SU-DHL-6 (cell line): ENCODE measurements around the gene MAD2L1BP.

Experiments used
- H2AFZ ChIP-seq: fragments of 200-600 bp; sonication (generic); 2 replicates; pipeline ENCODE4 v1.6.1; 2014; ENCODE audit warnings: low read depth, mild to moderate bottlenecking, moderate library complexity, mixed read lengths, antibody characterized with exemption, low read length; ENCODE audit not compliant: severe bottlenecking
- H3F3A ChIP-seq: fragments of 200-600 bp; shearing (Covaris generic); 2 replicates; pipeline ENCODE4 v1.6.0; 2016; ENCODE audit warnings: antibody characterized with exemption, mild to moderate bottlenecking; ENCODE audit not compliant: insufficient read depth
- H3K27ac ChIP-seq: fragments of 200-600 bp; sonication (generic); 2 replicates; pipeline ENCODE4 v1.5.1; 2016; ENCODE audit warnings: low read depth, mild to moderate bottlenecking, low read length, moderate library complexity, mixed read lengths
- H3K27me3 ChIP-seq: fragments of 200-600 bp; sonication (generic), shearing (Covaris generic); 2 replicates; pipeline ENCODE4 v1.6.0; 2014; ENCODE audit warnings: mild to moderate bottlenecking, low read length
- H3K36me3 ChIP-seq: fragments of 200-600 bp; sonication (generic); 2 replicates; pipeline ENCODE4 v1.6.1; 2014; ENCODE audit warnings: mild to moderate bottlenecking, low read length, mixed read lengths
- H3K4me2 ChIP-seq: fragments of 300-600, 200-600 bp; shearing (Covaris generic), sonication (generic); 2 replicates; pipeline ENCODE4 v1.6.0; 2014; ENCODE audit warnings: low read length, low read depth, mild to moderate bottlenecking; ENCODE audit not compliant: poor library complexity, severe bottlenecking
- H3K4me3 ChIP-seq: fragments of 200-600 bp; sonication (generic); 2 replicates; pipeline ENCODE4 v1.5.1; 2014; ENCODE audit warnings: antibody characterized with exemption, low read length, mild to moderate bottlenecking, mixed read lengths; ENCODE audit not compliant: insufficient read depth, poor library complexity, severe bottlenecking
- H3K79me2 ChIP-seq: fragments of 200-600 bp; sonication (generic); 2 replicates; pipeline ENCODE4 v1.6.1; 2014; ENCODE audit warnings: mild to moderate bottlenecking, low read length, moderate library complexity; ENCODE audit not compliant: insufficient read depth
- H3K9ac ChIP-seq: fragments of 200-600 bp; sonication (generic); 2 replicates; pipeline ENCODE4 v1.7.0; 2014; ENCODE audit warnings: mild to moderate bottlenecking, low read length
- H3K9me2 ChIP-seq: fragments of 200-600 bp; sonication (generic); replicated peaks from 2 replicates; pipeline ENCODE4 v1.6.1; 2014; ENCODE audit warnings: low read length; ENCODE audit not compliant: insufficient read depth
- H3K9me3 ChIP-seq: fragments of 200-600 bp; sonication (generic); 2 replicates; pipeline ENCODE4 v1.6.1; 2014; ENCODE audit warnings: low read length, mixed read lengths; ENCODE audit not compliant: insufficient read depth
- H4K20me1 ChIP-seq: fragments of 200-600 bp; sonication (generic); 2 replicates; pipeline ENCODE4 v1.6.1; 2014; ENCODE audit warnings: low read depth, mild to moderate bottlenecking, antibody characterized with exemption, low read length, moderate library complexity, mixed read lengths
- EZH2phosphoT487 ChIP-seq: fragments of 200-600 bp; sonication (generic), shearing (Covaris generic); conservative IDR thresholded peaks from 2 replicates; pipeline ENCODE4 v1.6.1; 2018; ENCODE audit warnings: mild to moderate bottlenecking, antibody characterized with exemption, low read length, moderate library complexity, mixed read lengths
- TF ChIP-seq, protein P1 (sequence below): fragments of 200-600 bp; sonication (generic); IDR thresholded peaks from one replicate; pipeline ENCODE4 v1.5.1; 2017; ENCODE audit warnings: antibody characterized with exemption, mild to moderate bottlenecking, low read length, moderate library complexity; ENCODE audit not compliant: insufficient read depth, poor library complexity, severe bottlenecking

MAD2L1BP gene

DNA sequence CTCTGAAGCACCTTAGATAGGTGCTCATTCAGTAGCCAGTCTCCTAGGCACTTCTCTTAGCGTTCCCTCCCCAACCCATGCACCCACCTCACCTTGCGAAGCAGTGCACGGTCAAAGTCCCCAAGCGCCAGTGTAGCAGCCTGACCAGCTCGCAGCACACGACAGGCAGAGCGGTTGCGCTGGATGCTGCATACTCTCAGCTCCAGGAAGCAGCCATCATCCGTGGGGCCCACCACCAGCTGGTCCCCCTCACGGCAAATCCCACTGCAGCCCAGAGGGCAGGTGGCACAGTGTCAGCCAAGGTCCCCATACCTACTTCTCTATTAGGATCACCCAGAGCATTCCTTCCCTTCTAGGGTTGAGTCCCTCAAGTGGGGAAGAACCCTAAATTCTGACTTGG, 13.1 kb upstream of the MAD2L1BP start:
- Histone ChIP-seq H3K4me2 (no peak overlapping the region), H3K36me3 (0 out of 2 replicates have a peak, but pooled peaks cover 6% of the 10 kb centered on the region), H3K9ac (no peak overlapping the region)

GRCh38 chr6:43623880-43624785, 11.5 kb upstream of the MAD2L1BP start:
- no peaks in the 10 kb centered on the region for H3K9me3 ChIP-seq
- no peaks in the 10 kb centered on the region for H3K9me2 ChIP-seq
- H3K27ac ChIP-seq: no peak overlapping the region
- H3K4me2 ChIP-seq: no peak overlapping the region
- H3K36me3 ChIP-seq: 0 out of 2 replicates have a peak, but pooled peaks cover 6% of the 10 kb centered on the region
- H2AFZ ChIP-seq: no peak overlapping the region
- H3K4me3 ChIP-seq: no peak overlapping the region
- H3K79me2 ChIP-seq: peaks cover 20% of the 10 kb centered on the region
- H4K20me1 ChIP-seq: no peaks in the 10 kb centered on the region
- TF ChIP-seq, protein P1, sequence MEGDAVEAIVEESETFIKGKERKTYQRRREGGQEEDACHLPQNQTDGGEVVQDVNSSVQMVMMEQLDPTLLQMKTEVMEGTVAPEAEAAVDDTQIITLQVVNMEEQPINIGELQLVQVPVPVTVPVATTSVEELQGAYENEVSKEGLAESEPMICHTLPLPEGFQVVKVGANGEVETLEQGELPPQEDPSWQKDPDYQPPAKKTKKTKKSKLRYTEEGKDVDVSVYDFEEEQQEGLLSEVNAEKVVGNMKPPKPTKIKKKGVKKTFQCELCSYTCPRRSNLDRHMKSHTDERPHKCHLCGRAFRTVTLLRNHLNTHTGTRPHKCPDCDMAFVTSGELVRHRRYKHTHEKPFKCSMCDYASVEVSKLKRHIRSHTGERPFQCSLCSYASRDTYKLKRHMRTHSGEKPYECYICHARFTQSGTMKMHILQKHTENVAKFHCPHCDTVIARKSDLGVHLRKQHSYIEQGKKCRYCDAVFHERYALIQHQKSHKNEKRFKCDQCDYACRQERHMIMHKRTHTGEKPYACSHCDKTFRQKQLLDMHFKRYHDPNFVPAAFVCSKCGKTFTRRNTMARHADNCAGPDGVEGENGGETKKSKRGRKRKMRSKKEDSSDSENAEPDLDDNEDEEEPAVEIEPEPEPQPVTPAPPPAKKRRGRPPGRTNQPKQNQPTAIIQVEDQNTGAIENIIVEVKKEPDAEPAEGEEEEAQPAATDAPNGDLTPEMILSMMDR: no peak
- no peak for TF ChIP-seq EZH2phosphoT487
- H3K9ac ChIP-seq: no peak overlapping the region
- H3F3A ChIP-seq: peaks cover 19% of the 10 kb centered on the region
- H3K27me3 ChIP-seq: no peaks in the 10 kb centered on the region

More for the DNA sequence above, 13.1 kb upstream of the MAD2L1BP start:
- Histone ChIP-seq H3K4me3 (no peak overlapping the region), H3K27ac (no peak overlapping the region), H3K9me2 (no peaks in the 10 kb centered on the region), H3K79me2 (peaks cover 9% of the 10 kb centered on the region), H3K9me3 (no peaks in the 10 kb centered on the region), H2AFZ (no peak overlapping the region), H3K27me3 (no peaks in the 10 kb centered on the region), H3F3A (peaks cover 27% of the 10 kb centered on the region), H4K20me1 (no peaks in the 10 kb centered on the region)
- TF ChIP-seq, protein P1: no peak

DNA sequence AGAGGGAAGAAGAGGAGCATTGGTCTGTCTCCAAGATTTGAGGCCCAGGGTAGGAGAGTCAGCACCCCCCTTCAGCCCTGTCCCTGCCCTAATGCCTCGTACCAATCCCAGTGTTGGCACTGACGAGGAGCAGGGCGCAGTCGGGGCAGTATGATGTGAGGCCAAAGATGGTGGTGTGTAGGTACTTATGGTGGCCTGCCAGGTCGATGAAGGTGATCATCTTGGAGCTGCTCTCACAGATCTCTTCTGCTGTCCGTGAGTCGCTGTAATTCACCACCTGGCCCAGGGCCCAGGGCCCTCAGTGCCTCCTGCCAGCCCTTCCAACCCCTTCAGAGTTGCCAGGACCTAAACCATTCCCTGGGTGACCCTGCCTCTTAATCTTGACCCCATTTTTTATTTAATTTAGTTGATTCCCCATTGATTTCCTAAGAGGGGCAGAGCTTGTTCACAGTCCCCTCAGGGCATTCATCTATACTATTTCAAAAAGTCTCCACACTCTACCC, 10.8 kb upstream of the MAD2L1BP start:
- Histone ChIP-seq H3K27me3 (no peaks in the 10 kb centered on the region), H3K4me3 (no peak overlapping the region), H3K9ac (no peak overlapping the region), H3F3A (peaks cover 12% of the 10 kb centered on the region), H3K79me2 (peaks cover 20% of the 10 kb centered on the region), H3K9me3 (no peaks in the 10 kb centered on the region), H3K27ac (no peak overlapping the region), H2AFZ (no peak overlapping the region), H3K36me3 (0 out of 2 replicates have a peak, but pooled peaks cover 4% of the 10 kb centered on the region), H4K20me1 (no peaks in the 10 kb centered on the region), H3K9me2 (no peaks in the 10 kb centered on the region), H3K4me2 (no peak overlapping the region)
- TF ChIP-seq EZH2phosphoT487: no peak
- TF ChIP-seq, protein P1: no peak
